Fibroblast of mammary gland (primary cell): ENCODE data around the gene COPRS.
"Not testable (repeated sequence)": the region's sequence is repeated elsewhere in the genome, so short reads cannot be mapped to it uniquely, and the experiment has no call there.

Experiments used
- DNase-seq: peaks from one replicate; pipeline ENCODE4 v3.0.0-alpha.2; 2010; ENCODE audit warnings: low read depth
- H3K4me3 ChIP-seq: 2 replicates; pipeline ENCODE4 v1.5.1; 2011; ENCODE audit warnings: low read depth, mild to moderate bottlenecking, low read length, moderate library complexity; ENCODE audit not compliant: control insufficient read depth
- TF ChIP-seq, protein P1 (sequence below): conservative IDR thresholded peaks from 2 replicates; pipeline ENCODE4 v1.5.1; 2011; ENCODE audit warnings: low read depth, low read length, inconsistent platforms; ENCODE audit not compliant: control insufficient read depth, insufficient read depth

COPRS gene

DNA sequence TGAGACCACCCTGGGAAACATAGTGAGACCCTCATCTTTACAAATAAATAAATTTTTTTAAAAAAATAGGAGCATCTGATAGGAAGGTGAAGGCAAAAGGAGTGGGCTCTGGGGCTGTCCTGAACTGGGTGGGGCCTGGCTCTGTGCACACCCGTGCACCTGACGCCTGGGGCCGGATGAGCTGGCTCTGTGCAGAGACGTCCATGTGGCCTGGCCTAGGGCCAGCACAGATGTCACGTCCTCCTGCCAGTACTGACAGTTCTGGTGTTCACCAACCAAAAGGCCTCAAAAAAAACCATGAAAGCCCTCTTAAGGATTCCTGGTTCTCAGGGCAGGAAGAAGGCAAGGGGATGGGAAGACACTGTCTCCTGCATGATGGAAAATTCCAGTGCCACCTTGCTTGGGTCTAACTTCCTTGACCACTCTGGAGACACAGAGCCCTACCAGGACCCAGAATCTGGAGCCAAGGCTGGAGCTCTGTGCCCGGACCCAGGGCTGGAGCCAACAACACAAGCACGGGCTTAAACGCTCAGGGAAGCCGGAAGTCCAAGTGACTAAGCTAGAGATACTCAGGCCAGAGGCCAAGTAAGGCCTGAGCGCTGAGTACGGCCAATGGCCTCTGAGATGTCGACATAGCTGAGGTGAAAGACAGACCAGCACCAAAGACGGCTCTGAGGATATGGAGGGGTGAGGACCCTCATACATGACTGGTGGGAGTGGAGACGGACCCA, 32.9 kb downstream of the COPRS start:
- TF ChIP-seq, protein P1, sequence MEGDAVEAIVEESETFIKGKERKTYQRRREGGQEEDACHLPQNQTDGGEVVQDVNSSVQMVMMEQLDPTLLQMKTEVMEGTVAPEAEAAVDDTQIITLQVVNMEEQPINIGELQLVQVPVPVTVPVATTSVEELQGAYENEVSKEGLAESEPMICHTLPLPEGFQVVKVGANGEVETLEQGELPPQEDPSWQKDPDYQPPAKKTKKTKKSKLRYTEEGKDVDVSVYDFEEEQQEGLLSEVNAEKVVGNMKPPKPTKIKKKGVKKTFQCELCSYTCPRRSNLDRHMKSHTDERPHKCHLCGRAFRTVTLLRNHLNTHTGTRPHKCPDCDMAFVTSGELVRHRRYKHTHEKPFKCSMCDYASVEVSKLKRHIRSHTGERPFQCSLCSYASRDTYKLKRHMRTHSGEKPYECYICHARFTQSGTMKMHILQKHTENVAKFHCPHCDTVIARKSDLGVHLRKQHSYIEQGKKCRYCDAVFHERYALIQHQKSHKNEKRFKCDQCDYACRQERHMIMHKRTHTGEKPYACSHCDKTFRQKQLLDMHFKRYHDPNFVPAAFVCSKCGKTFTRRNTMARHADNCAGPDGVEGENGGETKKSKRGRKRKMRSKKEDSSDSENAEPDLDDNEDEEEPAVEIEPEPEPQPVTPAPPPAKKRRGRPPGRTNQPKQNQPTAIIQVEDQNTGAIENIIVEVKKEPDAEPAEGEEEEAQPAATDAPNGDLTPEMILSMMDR: no peak
- H3K4me3 ChIP-seq: no peak overlapping the region
- DNase-seq: peak; percentile 54

DNA sequence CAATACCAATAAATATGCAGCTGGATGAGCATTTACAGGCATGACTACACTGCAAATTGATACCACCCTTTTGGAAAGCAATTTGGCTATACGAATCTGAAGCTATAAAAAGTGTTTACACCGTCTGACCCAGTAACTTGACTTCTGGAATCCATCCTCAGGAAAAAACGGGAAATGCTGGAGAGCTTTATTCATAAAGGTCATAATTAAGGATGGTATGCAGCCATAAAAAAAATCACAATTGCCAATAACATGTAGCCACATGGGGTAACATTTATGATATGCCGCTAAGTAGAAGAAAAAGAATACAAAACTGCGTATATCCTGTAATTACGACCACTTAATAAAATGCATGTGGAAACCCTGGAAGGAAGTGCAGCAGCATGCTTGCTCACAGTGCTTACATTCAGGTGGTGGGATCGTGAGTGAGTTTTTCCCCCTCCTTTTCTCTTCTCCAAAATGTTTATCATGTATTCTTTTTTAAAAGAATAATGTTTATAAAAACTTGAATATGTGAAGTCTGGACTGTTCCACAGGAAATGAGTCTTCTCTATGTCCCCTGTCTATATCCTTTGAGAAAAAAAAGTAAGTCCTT, 34.2 kb downstream of the COPRS start:
- no peak overlapping the region for H3K4me3 ChIP-seq
- DNase-seq: no peak
- TF ChIP-seq, protein P1: no peak

DNA sequence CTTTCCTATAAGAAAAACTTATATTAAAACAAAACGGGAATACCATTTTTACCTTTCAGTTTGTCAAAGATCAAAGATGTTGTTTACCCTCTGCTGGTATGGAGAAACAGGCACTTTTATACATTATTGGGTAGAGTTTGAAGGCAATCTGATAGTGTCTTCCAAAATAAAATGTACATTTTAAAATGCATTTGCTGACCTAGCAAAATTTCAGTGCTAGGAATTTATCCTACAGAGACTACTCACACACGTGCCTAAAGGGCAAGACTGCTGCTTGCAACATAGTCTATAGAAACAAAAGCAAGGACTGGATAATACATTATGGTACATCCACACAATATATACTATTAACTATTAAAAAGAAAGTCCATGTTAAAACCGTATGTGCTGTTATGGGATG, 36.0 kb downstream of the COPRS start:
- no peak for DNase-seq
- no peak overlapping the region for H3K4me3 ChIP-seq
- TF ChIP-seq, protein P1: no peak

DNA sequence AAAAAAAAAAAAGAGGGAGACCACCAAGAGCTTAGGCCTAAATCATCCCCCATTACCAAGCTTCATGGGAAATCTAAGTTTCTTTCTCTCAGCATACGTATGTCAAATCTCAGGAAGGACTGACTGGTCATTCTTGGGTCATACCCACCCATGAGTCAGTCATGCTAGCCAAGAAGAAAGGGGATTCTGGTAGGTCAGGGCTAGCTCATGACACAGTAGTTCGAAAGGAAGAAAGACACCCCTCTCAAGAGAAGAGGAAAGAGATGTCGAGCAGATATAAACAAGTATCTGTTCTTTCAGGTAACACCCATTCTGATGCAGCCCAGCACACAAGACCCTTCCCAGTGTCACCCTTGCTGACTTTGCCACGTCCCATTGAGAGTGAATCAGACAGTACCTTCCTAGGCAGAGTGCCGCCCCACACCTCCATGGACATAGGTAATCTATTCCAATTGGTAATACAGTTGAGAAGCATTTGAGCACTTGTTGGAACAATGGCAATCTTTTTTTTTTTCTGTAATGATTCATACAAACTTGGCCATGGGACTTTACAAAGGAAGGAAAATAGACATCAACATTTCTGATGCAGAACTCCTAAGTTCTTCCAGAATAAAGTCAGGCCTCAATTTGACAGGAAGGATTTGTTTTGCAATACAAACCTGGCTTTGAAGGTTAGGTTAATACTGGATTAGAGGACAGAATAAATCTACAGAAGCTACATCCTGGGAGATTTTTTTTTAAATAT, 38.2 kb downstream of the COPRS start:
- no peak overlapping the region for H3K4me3 ChIP-seq
- TF ChIP-seq, protein P1: no peak
- DNase-seq: peak; percentile 59

DNA sequence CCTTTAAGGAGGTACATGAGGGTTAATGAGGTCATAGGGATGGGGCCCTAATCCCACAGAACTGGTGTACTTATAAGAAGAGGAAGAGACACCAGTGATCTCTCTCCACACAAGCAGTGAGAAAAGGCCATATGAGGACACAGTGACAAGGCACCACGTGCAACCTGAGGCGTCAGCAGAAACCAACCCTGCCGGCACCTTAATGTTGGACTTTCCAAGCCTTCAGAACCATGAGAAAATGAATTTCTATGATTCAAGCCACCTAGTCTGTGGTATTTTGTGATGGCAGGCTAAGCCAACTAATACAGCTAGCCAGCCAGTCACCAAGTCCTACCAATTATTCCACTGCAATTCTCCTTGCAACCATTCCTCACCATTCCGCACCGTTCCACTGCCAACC, 39.5 kb downstream of the COPRS start:
- DNase-seq: no peak
- TF ChIP-seq, protein P1: no peak
- no peak overlapping the region for H3K4me3 ChIP-seq

DNA sequence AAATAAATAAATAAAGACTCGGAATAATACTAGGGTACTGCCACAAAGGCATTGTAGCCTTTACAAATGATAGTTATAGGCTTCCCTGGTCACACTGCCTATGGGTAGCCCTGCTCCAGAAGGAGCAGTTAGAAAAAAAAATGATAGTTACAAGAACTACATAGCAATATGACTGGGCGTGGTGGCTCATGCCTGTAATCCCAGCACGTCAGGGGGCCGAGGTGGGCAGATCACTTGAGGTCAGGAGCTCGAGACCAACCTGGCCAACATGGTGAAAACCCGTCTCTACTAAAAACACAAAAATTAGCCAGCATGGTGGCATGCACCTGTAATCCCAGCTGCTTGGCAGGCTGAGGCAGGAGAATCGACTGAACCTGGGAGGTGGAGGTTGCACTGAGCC, 40.2 kb downstream of the COPRS start:
- H3K4me3 ChIP-seq, DNase-seq: not testable (repeated sequence)

DNA sequence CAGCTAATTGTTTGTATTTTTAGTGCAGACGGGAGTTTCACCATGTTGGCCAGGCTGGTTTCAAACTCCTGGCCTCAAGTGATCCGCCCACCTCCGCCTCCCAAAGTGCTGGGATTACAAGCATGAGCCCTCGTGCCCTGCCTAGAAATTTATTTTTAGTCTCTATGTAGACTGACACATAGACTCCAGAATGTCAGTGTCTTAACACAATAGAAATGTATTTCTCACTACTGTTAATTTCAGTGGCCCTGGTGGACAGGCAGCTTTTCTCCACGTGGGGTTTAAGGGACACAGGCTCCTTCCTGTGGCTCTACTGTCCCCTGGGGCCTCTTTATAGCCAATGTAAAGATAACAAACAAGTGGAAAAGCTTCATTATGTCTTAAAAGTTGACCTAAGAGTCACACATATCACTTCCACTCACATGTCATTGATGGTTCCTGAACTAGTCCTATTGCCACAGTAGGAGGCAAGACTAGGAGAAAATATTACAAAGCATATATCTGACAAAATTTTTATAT, 43.8 kb downstream of the COPRS start:
- no peak overlapping the region for H3K4me3 ChIP-seq
- no peak for DNase-seq
- TF ChIP-seq, protein P1: no peak
